ENCODE results near the gene MT4.

Gene MT4

GRCh38 chr16:56564793-56565477, at the start of gene MT4:
Gene MT4, plus strand, starts transcription at chr16:56565073. Its CDS starts 56 bp downstream, at chr16:56565129.
- no peak for DNase-seq (ENCODE audit: low read depth, low spot score)

GRCh38 chr16:56515665-56516064, 49.2 kb upstream of the MT4 start:
- DNase-seq (ENCODE audit: low read depth, low spot score) = no peak

GRCh38 chr16:56517206-56517605, 47.7 kb upstream of the MT4 start:
- DNase-seq (ENCODE audit: low read depth, low spot score) = no peak

DNA sequence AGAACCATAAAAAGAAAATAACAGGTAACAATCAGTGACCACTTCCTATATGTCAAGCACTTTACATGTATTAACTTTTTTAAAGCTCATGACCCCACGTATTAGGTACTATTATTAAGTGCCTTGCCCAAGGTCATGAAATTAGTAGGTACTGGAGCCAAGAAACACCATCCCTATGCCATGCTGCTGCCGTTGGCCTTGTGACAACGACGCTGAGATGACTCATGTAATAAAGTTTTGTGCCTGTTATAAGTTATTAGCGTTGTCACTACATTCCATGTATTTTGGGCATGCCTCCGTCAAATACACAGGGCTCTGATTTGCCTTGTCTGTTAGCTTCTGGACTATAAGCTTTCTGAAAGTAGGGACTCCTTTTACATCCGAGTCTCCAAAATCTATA, 46.4 kb upstream of the MT4 start:
- no peak for DNase-seq (ENCODE audit: low read depth, low spot score)

GRCh38 chr16:56519459-56520250, 45.2 kb upstream of the MT4 start, which contains the start of gene BBS2:
Gene BBS2, minus strand, starts transcription at chr16:56520024. Its CDS starts 162 bp downstream, at chr16:56519862.
- DNase-seq (ENCODE audit: low read depth, low spot score) = peak; percentile 36

DNA sequence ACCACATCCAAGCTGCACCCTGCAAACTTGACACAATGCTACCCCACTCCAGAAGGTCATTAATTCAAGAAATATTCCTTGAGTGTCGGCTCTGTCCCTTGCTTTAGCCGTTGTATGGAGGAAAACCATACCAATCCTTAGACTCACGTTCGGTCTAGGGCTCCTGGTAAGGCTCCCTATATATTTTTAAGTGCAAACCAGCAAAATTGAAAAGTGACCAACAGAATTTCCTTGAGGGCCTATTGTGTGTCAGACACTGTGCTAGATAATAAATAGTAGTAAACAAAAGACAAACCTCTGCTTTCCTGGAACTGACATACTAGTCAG, 44.7 kb upstream of the MT4 start:
- no peak for DNase-seq (ENCODE audit: low read depth, low spot score)

DNA sequence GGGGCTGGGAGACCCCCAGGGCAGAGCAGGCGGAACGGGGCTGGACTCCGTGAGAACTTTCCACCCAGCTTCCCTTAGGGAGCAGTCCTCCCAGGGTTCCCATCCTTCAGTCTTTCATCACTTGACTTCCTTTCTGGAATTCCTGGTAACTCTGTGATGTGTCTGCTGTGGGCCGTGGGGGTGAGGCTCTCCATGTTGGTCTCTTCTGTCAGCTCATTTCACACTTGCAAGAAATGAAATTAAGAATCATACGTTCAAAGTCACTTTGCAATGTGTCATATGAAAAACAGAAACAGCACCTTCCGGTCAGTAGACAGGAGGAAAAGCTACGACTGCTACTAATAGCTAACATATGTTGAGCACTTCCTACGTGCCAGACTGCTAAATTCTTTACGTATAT, 39.6 kb upstream of the MT4 start:
- DNase-seq (ENCODE audit: low read depth, low spot score) = no peak

DNA sequence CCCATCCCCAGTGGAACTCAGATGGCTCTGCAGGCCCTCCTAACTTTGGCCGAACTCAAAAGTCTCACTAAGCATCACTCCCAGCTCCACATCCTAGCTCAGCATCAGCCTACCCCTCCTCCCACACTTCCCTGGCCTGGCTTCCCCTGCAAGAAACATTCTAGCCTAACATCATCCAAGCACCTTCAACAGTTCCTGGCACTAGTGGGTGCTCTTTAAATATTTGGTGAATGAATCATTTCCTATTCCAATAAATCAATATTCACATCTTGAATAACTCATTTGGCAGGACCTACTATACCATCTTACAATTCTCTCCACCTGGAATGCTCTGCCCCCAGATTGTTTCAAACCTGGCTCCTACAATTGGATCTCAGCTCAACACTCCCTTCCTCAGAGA, 34.0 kb upstream of the MT4 start:
- no peak for DNase-seq (ENCODE audit: low read depth, low spot score)

- no peak for DNase-seq (ENCODE audit: low read depth, low spot score)
Measured at GRCh38 chr16:56532714-56533113, 32.2 kb upstream of the MT4 start.

- no peak for DNase-seq (ENCODE audit: low read depth, low spot score)
Measured at GRCh38 chr16:56534847-56535383, 30.0 kb upstream of the MT4 start.

GRCh38 chr16:56538331-56538730, 26.5 kb upstream of the MT4 start:
- DNase-seq (ENCODE audit: low read depth, low spot score) = no peak

DNA sequence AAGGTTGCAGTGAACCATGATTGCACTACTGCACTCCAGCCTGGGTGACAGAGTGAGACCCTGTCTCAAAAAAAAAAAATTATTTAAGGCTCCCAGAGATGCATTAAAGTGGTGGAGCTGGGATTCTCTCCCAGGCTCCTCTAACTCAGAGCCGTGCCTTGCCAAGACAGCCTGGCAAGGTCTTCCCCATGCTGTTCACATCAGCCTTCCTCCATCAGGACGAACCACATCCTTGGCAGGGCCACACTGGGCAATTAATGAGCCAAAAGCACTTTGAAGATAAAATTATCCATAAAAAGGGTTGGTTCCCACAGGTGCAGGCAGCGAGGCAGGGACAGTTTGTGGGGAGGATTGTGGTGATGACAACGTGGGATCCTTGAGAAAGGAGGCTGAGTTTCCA, 25.2 kb upstream of the MT4 start:
- DNase-seq (ENCODE audit: low read depth, low spot score) = no peak

- no peak for DNase-seq (ENCODE audit: low read depth, low spot score)
Measured at GRCh38 chr16:56542039-56542438, 22.8 kb upstream of the MT4 start.

DNA sequence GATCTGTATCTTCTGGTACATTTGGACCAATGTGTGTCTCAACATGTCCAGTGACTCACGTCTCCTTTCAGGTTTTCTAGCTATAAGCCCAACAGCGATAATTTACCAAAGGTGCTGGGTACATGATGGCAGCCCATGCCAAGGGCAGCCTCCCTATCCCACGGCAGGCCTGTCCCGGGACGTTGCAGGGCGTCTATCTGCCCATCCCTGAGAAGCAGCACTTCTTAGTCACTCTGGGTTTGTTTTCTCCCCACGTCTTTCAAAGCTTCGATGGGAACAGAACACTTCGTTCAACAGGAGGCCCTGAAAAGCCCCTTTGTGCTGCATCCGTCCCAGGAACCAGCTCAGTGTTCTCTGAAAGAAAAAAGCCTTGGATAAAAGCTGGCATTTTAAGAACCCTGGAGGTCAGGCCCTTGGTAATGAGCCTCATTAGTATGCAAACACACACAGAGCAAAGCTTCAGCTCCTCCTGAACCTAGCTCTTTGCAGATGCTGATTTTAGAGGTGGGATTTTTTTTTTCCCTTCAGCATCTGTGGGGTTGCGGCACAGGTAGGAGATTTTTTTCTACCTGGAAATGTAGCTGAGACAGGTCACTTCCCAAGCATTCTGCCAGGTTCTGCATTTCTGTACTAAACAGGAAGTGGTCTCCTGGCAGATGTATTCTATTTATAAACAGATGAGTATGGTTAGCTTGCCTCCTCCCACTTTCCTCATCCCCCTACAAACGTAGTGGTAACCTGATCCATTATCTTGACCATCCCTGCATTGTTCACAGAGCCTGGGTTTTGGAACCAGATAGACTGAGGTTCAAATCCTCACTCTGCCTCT, 17.5 kb upstream of the MT4 start:
- DNase-seq (ENCODE audit: low read depth, low spot score) = no peak

DNA sequence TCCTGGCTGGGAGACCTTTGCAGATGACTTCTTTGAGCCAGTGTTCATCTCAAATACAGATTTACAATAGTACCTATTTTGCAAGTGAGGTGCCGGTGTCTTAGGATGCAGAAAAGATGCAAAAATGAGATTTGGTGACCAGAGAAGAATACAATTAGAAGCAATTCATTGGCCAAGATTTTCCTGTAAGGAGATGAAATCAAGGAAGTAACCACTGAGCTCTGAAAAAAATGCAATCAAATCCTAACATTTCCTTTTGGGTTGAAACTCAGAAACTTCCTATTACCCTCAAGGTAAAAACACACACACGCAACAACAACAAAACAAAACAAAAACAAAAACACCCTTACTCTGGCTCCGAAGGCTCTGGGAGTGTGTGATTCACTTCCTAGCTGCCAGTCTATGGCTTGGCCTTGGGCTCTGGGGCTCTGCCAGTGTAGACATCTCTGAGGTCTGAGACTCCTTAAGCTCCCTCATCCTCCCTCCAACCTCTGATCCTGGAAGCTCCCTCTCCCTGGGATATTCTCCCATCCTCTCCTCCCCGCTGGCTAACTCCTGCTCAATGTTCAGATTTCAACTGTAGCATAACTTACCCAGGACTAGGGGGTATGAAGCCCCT, 16.8 kb upstream of the MT4 start:
- DNase-seq (ENCODE audit: low read depth, low spot score) = no peak

DNA sequence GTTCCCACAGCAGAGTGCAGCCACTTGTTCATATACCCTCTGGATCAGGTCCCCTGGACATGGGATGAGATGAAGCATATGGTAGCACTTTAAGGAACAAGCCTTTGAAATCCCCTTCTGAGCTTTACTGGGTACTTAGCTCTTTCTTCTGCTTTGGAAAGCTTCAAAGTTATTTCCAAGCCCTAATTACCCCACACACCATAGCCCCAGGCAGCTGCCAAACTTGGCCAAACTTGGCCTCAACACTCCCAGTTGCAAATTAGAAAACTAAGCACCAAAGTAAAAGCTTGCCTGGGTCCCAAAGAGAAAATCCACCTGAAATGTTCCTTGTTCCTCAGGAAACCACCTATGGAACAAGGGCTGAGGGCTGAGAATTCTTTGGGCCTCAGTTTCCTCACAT, 15.7 kb upstream of the MT4 start:
- DNase-seq (ENCODE audit: low read depth, low spot score) = no peak

DNA sequence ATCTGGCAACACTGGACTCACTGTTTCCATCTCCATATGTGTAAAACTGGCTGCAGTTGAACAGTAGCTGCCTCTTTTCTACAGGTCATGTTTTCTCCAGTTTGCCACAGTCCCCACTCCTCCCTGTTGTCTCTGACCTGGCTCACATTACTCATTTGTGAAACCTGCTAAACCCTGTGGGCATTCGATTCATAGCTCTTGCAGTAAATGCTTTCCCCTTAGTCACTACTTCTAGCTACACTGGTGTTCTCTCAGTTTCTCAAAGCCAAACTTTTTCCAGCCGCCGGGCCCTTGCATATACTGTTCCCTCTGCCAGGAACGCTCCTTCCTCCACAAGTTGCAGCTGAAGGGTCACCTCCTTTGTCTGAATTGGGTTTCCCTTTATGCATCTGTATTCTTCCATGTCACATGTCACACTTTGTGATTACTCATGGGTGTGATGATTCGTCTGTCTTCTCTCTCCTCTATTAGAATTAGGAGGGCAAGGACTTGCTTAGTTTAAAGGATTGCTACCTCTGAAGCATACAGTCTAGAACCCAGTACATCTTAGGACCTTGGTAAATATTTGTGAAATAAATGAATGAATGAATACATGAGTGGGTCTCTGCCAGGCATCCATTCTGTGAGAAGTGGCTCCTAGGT, 15.0 kb upstream of the MT4 start:
- DNase-seq (ENCODE audit: low read depth, low spot score) = no peak

GRCh38 chr16:56551796-56552738, 12.8 kb upstream of the MT4 start:
- no peak for DNase-seq (ENCODE audit: low read depth, low spot score)

DNA sequence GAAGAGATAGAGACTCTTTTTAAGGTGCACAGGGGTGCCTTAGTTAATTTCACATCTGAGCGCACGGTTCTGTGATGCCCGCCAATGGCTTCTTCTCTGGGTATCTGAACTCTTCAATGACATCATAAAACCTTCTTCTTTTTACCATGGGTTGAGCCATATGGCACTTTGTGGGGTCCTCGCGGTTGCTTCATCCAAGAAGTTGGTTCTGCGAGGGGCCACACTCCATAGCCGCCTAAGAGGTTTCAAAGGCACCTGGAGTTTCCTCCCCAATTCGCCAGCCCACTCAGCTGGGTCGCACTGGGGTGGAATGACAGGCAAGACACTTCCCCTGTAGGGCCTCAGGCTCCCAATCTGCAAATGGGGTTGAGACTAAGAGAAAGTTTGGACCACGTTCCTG, 10.4 kb upstream of the MT4 start:
- DNase-seq (ENCODE audit: low read depth, low spot score) = no peak

All from smooth muscle cell of the brain vasculature (primary cell).